Type B pancreatic cell (in vitro differentiated cells): Measurements from ENCODE around the gene MAGEB5. TPM values are rescaled to one million over a fixed set of nuclear protein-coding genes. Genes with fewer than 3 reads are reported as not detected.

Experiments
- DNase-seq: peaks from one replicate; pipeline ENCODE4 v3.0.0; 2021; ENCODE audit warnings: mixed read lengths; ENCODE audit not compliant: unreplicated experiment; ENCODE audit errors: extremely low spot score
- H3K27ac Mint-ChIP-seq: 2 replicates; pipeline ENCODE4 v1.8.0; 2021; ENCODE audit warnings: mild to moderate bottlenecking, mixed read lengths
- H3K27me3 Mint-ChIP-seq: 2 replicates; pipeline ENCODE4 v1.8.0; 2021; ENCODE audit warnings: mixed read lengths
- H3K36me3 Mint-ChIP-seq: 2 replicates; pipeline ENCODE4 v1.8.0; 2021; ENCODE audit warnings: mixed read lengths
- H3K4me1 Mint-ChIP-seq: one replicate; pipeline ENCODE4 v1.8.0; 2021; ENCODE audit warnings: mixed read lengths; ENCODE audit not compliant: unreplicated experiment
- H3K4me3 Mint-ChIP-seq: 2 replicates; pipeline ENCODE4 v1.8.0; 2021; ENCODE audit warnings: mild to moderate bottlenecking, mixed read lengths
- H3K9me3 Mint-ChIP-seq: 2 replicates; pipeline ENCODE4 v1.8.0; 2021; ENCODE audit warnings: mixed read lengths
- CTCF ChIP-seq: fragments of 200-600 bp; sonication (generic); conservative IDR thresholded peaks from 2 replicates; pipeline ENCODE4 v1.5.0; 2021; ENCODE audit warnings: antibody characterized with exemption, mild to moderate bottlenecking
- total RNA-seq: library from RNA; stranded (reverse); gene quantifications from 2 replicates; pipeline ENCODE4 v1.2.1, GENCODE V29; 2021; ENCODE audit warnings: low replicate concordance

MAGEB5 gene
- total RNA-seq, 1 donor from 2014 or later = not detected

DNA sequence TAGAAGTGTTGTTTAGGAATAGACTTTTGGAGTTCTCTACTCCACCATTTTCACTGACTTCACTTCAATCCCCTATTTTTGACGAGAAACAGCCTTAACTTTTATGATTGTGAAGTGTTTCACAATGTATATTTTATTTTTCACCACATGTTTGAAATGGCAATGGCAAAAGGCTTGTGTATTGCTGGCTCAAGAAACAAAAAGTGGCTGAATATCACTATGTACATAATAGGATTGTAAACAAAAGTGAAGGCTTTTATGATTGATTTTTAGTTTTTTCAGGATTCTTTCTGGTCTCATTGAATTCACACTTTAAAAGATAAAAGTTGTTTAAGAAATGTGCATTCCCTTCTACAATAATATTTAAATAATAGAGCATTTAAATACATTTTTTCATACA, 18.2 kb downstream of the MAGEB5 start:
- Mint-ChIP-seq H3K27ac (no peak overlapping the region), H3K9me3 (peaks cover 5% of the 10 kb centered on the region), H3K36me3 (no peaks in the 10 kb centered on the region), H3K4me1 (no peaks in the 10 kb centered on the region), H3K4me3 (no peak overlapping the region), H3K27me3 (no peaks in the 10 kb centered on the region)
- DNase-seq = no peak
- no peak for TF ChIP-seq CTCF

DNA sequence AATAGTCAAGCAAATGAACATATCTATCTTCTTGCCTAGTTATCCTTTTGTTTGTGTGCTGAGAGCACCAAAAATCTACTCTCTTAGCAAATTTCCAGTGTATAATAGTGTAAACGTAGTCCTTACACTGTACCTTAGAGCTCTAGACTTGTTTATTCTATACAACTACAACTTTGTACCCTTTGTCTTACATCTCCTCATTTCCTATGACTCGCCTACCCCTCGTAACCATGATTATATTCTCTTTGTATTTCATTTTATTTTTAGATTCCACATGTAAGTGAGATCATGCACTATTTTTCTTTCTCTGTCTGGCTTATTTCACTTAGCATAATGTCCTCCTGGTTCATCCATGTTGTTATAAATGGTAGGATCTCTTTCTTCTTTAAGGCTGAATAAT, 37.6 kb downstream of the MAGEB5 start:
- TF ChIP-seq CTCF = no peak
- Mint-ChIP-seq H3K4me3 (no peak overlapping the region), H3K9me3 (no peaks in the 10 kb centered on the region), H3K27ac (no peak overlapping the region), H3K27me3 (no peaks in the 10 kb centered on the region), H3K4me1 (no peaks in the 10 kb centered on the region), H3K36me3 (no peaks in the 10 kb centered on the region)
- DNase-seq = no peak

- Mint-ChIP-seq H3K4me1 (no peaks in the 10 kb centered on the region), H3K36me3 (no peaks in the 10 kb centered on the region), H3K4me3 (no peak overlapping the region), H3K27ac (no peak overlapping the region), H3K9me3 (no peaks in the 10 kb centered on the region), H3K27me3 (no peaks in the 10 kb centered on the region)
- DNase-seq = no peak
- no peak for TF ChIP-seq CTCF
Observed at GRCh38 chrX:26254436-26254835, 38.5 kb downstream of the MAGEB5 start.

- no peak for TF ChIP-seq CTCF
- Mint-ChIP-seq H3K4me3 (no peak overlapping the region), H3K36me3 (no peaks in the 10 kb centered on the region), H3K27me3 (no peaks in the 10 kb centered on the region), H3K27ac (no peak overlapping the region), H3K4me1 (no peaks in the 10 kb centered on the region), H3K9me3 (no peaks in the 10 kb centered on the region)
- no peak for DNase-seq
Observed at GRCh38 chrX:26262121-26262523, 46.2 kb downstream of the MAGEB5 start.

Other genes starting within 250 kb of the MAGEB5 start
- gene MAGEB18, start 77.8 kb upstream of the MAGEB5 start, total RNA-seq = not detected in 2 replicates
- gene MAGEB6B, start 55.6 kb upstream of the MAGEB5 start, total RNA-seq = not detected in 2 replicates
- not detected in 2 replicates for gene MAGEB6, start 23.7 kb upstream of the MAGEB5 start, total RNA-seq